ENCODE results near the gene OOSP2. TPM values are rescaled to one million over a fixed set of nuclear protein-coding genes. Genes with fewer than 3 reads are reported as not detected.

Gene OOSP2
- total RNA-seq, result not detected

DNA sequence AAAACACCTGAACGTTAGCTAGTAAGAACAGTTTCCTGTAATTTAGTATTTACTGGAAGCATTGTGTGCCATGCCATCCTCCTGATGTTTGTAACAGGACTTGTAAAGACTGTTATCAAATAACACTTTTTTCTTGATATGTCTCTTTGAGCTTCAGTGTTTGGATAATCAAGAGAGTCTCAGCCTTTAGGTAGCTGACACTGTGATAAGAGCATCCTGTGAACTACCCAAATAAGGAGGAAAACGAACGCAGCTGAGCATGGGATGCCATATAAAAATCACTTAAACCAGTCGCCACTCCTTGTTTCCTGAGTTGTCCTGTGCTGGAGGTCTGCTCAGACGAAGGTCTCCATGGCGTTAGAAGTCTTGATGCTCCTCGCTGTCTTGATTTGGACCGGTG is at the start of gene OOSP2:
TSS of gene OOSP2 (plus strand) at position 301 of the 400 bp plus-strand sequence. CDS start at position 352, 51 bp downstream.
- Histone ChIP-seq H3K4me3 (no peak within 1 kb of the TSS), H3K27ac (no peak within 1 kb of the TSS), H3K9me3 (no peaks in the 10 kb centered on the region), H3K36me3 (replicated peaks in 1 of 2; ENCODE audit: insufficient read depth in 1 of 2, low read depth in 2 of 2) (no peaks in the 10 kb centered on the region), H3K4me1 (peaks cover 2% of the 10 kb centered on the region), H3K27me3 (no peaks in the 10 kb centered on the region)
- intact Hi-C loops (cut with DNase I), result no loop called here
- 88 to 91% methylated on average over 8 of the region's 8 CpGs for WGBS, 2 donors
- DNase-seq, result no peak
- no peak for ATAC-seq
- no peak for TF ChIP-seq POLR2A (IDR thresholded peaks at IDR 0.05)
- TF ChIP-seq, protein P1, sequence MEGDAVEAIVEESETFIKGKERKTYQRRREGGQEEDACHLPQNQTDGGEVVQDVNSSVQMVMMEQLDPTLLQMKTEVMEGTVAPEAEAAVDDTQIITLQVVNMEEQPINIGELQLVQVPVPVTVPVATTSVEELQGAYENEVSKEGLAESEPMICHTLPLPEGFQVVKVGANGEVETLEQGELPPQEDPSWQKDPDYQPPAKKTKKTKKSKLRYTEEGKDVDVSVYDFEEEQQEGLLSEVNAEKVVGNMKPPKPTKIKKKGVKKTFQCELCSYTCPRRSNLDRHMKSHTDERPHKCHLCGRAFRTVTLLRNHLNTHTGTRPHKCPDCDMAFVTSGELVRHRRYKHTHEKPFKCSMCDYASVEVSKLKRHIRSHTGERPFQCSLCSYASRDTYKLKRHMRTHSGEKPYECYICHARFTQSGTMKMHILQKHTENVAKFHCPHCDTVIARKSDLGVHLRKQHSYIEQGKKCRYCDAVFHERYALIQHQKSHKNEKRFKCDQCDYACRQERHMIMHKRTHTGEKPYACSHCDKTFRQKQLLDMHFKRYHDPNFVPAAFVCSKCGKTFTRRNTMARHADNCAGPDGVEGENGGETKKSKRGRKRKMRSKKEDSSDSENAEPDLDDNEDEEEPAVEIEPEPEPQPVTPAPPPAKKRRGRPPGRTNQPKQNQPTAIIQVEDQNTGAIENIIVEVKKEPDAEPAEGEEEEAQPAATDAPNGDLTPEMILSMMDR (IDR thresholded peaks at IDR 0.05), result no peak

DNA sequence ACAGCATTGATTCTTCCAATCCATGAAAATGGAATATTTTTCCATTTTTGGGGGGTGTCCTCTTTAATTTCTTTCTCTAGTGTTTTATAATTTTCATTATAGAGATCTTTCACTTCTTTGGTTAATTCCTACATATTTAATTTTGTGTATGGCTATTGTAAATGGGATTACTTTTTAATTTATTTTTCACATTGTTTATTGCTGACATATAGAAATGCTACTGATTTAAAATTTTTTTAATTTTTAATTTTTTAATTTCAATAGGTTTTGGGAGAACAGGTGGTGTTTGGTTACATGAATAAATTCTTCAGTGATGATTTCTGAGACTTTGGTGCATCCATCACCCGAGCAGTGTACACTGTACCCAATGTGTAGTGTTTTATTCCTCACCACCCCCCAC is 49.8 kb upstream of the OOSP2 start:
- no peaks in the 10 kb centered on the region for H3K9me3 ChIP-seq
- no peaks in the 10 kb centered on the region for H3K4me1 ChIP-seq
- no peaks in the 10 kb centered on the region for H3K36me3 ChIP-seq (replicated peaks in 1 of 2; ENCODE audit: insufficient read depth in 1 of 2, low read depth in 2 of 2)
- no peak overlapping the region for H3K27ac ChIP-seq
- no peak for DNase-seq
- intact Hi-C loops (cut with DNase I), result no loop called here
- no peak for ATAC-seq
- WGBS, 2 donors, result 39 to 48% methylated on average over 1 of the region's 1 CpG
- H3K27me3 ChIP-seq, result no peaks in the 10 kb centered on the region
- TF ChIP-seq, protein P1 (IDR thresholded peaks at IDR 0.05), result no peak
- TF ChIP-seq POLR2A (IDR thresholded peaks at IDR 0.05), result no peak
- H3K4me3 ChIP-seq, result no peak overlapping the region

DNA sequence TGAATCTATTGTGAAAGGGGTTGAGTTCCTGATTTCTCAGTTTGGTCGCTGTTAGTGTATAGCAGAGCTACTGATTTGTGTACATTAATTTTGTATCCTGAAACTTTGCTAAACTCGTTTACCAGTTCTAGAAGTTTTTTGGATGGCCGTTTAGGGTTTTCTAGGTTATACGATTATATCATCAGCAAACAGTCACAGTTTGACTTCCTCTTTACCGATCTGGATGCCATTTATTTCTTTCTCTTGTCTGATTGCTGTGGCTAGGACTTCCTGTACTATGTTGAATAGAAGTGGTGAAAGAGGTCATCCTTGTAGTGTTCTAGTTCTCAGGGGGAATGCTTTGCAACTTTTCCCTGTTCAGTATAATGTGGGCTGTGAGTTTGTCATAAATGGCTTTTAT is 47.8 kb upstream of the OOSP2 start:
- Histone ChIP-seq H3K27ac (no peak overlapping the region), H3K9me3 (no peaks in the 10 kb centered on the region), H3K27me3 (no peaks in the 10 kb centered on the region), H3K4me1 (no peaks in the 10 kb centered on the region), H3K36me3 (replicated peaks in 1 of 2; ENCODE audit: insufficient read depth in 1 of 2, low read depth in 2 of 2) (no peaks in the 10 kb centered on the region), H3K4me3 (no peak overlapping the region)
- intact Hi-C loops (cut with DNase I), result no loop called here
- TF ChIP-seq POLR2A (IDR thresholded peaks at IDR 0.05), result no peak
- TF ChIP-seq, protein P1 (IDR thresholded peaks at IDR 0.05), result no peak
- ATAC-seq (no peak), DNase-seq (no peak)
- 67 to 78% methylated on average over 5 of the region's 5 CpGs for WGBS, 2 donors

- intact Hi-C loops (cut with DNase I), result no loop called here
- DNase-seq, result no peak
- WGBS, 2 donors, result 69 to 86% methylated on average over 2 of the region's 2 CpGs
- no peak overlapping the region for H3K4me3 ChIP-seq
- H3K27ac ChIP-seq, result no peak overlapping the region
- no peak for ATAC-seq
- no peaks in the 10 kb centered on the region for H3K27me3 ChIP-seq
- TF ChIP-seq POLR2A (IDR thresholded peaks at IDR 0.05), result no peak
- TF ChIP-seq, protein P1 (IDR thresholded peaks at IDR 0.05), result no peak
- H3K9me3 ChIP-seq, result no peaks in the 10 kb centered on the region
- H3K36me3 ChIP-seq (replicated peaks in 1 of 2; ENCODE audit: insufficient read depth in 1 of 2, low read depth in 2 of 2), result no peaks in the 10 kb centered on the region
- H3K4me1 ChIP-seq, result no peaks in the 10 kb centered on the region
Observed at GRCh38 chr11:59997800-59998199, 42.4 kb upstream of the OOSP2 start.

- no peak overlapping the region for H3K27ac ChIP-seq
- TF ChIP-seq, protein P1 (IDR thresholded peaks at IDR 0.05), result no peak
- TF ChIP-seq POLR2A (IDR thresholded peaks at IDR 0.05), result no peak
- H3K36me3 ChIP-seq (replicated peaks in 1 of 2; ENCODE audit: insufficient read depth in 1 of 2, low read depth in 2 of 2), result no peaks in the 10 kb centered on the region
- no peak overlapping the region for H3K4me3 ChIP-seq
- no peaks in the 10 kb centered on the region for H3K27me3 ChIP-seq
- no peak for DNase-seq
- H3K4me1 ChIP-seq, result no peaks in the 10 kb centered on the region
- H3K9me3 ChIP-seq, result no peaks in the 10 kb centered on the region
- intact Hi-C loops (cut with DNase I), result no loop called here
- no peak for ATAC-seq
- WGBS, 2 donors, result 80 to 81% methylated on average over 4 of the region's 4 CpGs
Observed at GRCh38 chr11:59999691-60000090, 40.5 kb upstream of the OOSP2 start.

Measured in body of pancreas (tissue), 4 donors.